ENCODE measurements around the gene TINAGL1. TPM values are rescaled to one million over a fixed set of nuclear protein-coding genes. Genes with fewer than 3 reads are reported as not detected.
A peak's percentile ranks its signal among the peaks of the same experiment; 100 is the strongest.

TINAGL1 gene
- total and polyA plus RNA-seq, 2 of the 13 experiments (the other 11 are each of a cell fraction or from before 2014, with no cell fraction given) = 24.7 to 76.8 TPM

- TF ChIP-seq ZNF687 (CRISPR knock-in tag; IDR thresholded peaks at IDR 0.05) = peak; percentile 85
- TF ChIP-seq CBX2 (IDR thresholded peaks at IDR 0.05; ENCODE audit: low read depth, low read length) = no peak
- TF ChIP-seq CBX2 (CRISPR knock-in tag; IDR thresholded peaks at IDR 0.05; ENCODE audit: low read depth) = no peak
- no peak for TF ChIP-seq NR2F2 (IDR thresholded peaks at IDR 0.05; ENCODE audit: borderline replicate concordance, low read depth)
- 0 out of 2 replicates have a peak, but pooled peaks have one; percentile 57 for TF ChIP-seq NRL (CRISPR knock-in tag; IDR thresholded peaks at IDR 0.05; ENCODE audit: borderline replicate concordance)
- no peak for TF ChIP-seq ZNF773 (CRISPR knock-in tag; IDR thresholded peaks at IDR 0.05; ENCODE audit: borderline replicate concordance)
- TF ChIP-seq TGIF2 (CRISPR knock-in tag; IDR thresholded peaks at IDR 0.05) = no peak
- TF ChIP-seq, protein P1, sequence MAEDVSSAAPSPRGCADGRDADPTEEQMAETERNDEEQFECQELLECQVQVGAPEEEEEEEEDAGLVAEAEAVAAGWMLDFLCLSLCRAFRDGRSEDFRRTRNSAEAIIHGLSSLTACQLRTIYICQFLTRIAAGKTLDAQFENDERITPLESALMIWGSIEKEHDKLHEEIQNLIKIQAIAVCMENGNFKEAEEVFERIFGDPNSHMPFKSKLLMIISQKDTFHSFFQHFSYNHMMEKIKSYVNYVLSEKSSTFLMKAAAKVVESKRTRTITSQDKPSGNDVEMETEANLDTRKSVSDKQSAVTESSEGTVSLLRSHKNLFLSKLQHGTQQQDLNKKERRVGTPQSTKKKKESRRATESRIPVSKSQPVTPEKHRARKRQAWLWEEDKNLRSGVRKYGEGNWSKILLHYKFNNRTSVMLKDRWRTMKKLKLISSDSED (CRISPR knock-in tag; IDR thresholded peaks at IDR 0.05) = no peak
- TF ChIP-seq AHR (CRISPR knock-in tag; IDR thresholded peaks at IDR 0.05) = no peak
- peak; percentile 9; the same call in 1 of the 2 replicates for TF ChIP-seq ZBTB7A (CRISPR knock-in tag; IDR thresholded peaks at IDR 0.05)
- no peak for TF ChIP-seq ZNF34 (CRISPR knock-in tag; IDR thresholded peaks at IDR 0.05; ENCODE audit: borderline replicate concordance)
- peak; percentile 4; the same call in 1 of the 2 replicates for TF ChIP-seq CHD4 (IDR thresholded peaks at IDR 0.05; ENCODE audit: borderline replicate concordance, low read length)
- TF ChIP-seq ZNF280B (CRISPR knock-in tag; IDR thresholded peaks at IDR 0.05; ENCODE audit: borderline replicate concordance) = 0 out of 2 replicates have a peak, but pooled peaks have one; percentile 15
- no peak for TF ChIP-seq POLR2G (IDR thresholded peaks at IDR 0.05; ENCODE audit: low read depth, low read length)
- TF ChIP-seq, protein P2, sequence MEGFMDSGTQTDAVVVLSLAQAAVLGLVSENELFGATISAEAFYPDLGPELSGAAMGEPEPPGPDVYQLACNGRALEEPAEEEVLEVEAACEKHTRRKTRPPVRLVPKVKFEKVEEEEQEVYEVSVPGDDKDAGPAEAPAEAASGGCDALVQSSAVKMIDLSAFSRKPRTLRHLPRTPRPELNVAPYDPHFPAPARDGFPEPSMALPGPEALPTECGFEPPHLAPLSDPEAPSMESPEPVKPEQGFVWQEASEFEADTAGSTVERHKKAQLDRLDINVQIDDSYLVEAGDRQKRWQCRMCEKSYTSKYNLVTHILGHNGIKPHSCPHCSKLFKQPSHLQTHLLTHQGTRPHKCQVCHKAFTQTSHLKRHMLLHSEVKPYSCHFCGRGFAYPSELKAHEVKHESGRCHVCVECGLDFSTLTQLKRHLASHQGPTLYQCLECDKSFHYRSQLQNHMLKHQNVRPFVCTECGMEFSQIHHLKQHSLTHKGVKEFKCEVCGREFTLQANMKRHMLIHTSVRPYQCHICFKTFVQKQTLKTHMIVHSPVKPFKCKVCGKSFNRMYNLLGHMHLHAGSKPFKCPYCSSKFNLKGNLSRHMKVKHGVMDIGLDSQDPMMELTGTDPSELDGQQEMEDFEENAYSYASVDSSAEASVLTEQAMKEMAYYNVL (CRISPR knock-in tag; IDR thresholded peaks at IDR 0.05; ENCODE audit: borderline replicate concordance) = no peak
- TF ChIP-seq KLF11 (CRISPR knock-in tag; IDR thresholded peaks at IDR 0.05) = no peak
- no peak for TF ChIP-seq ZGPAT (CRISPR knock-in tag; IDR thresholded peaks at IDR 0.05)
- TF ChIP-seq STAT5B (CRISPR knock-in tag; IDR thresholded peaks at IDR 0.05) = no peak
- no peak; the same call in 1 of the 2 replicates for TF ChIP-seq POLR2AphosphoS5 (IDR thresholded peaks at IDR 0.05; ENCODE audit: low read depth, low read length)
- TF ChIP-seq YEATS2 (CRISPR knock-in tag; IDR thresholded peaks at IDR 0.05; ENCODE audit: borderline replicate concordance) = 0 out of 2 replicates have a peak, but pooled peaks have one; percentile 4
Observed at GRCh38 chr1:31548534-31548906, 27.8 kb upstream of the TINAGL1 start (continued).

Data from HepG2 (cell line).